Measurements from ENCODE around the gene UBE3D.
"Not testable (repeated sequence)": the region's sequence is repeated elsewhere in the genome, so short reads cannot be mapped to it uniquely, and the experiment has no call there.

The UBE3D gene

GRCh38 chr6:82951389-82951788 lies 114.3 kb downstream of the UBE3D start:
- H3K27me3 ChIP-seq (ENCODE audit: control insufficient read depth, insufficient read depth, low read length): no peaks in the 10 kb centered on the region
- no peak overlapping the region for H3K9ac ChIP-seq (ENCODE audit: low read length)
- no peak overlapping the region for H3K27ac ChIP-seq (ENCODE audit: low read length)
- H3K4me1 ChIP-seq (ENCODE audit: control insufficient read depth, low read depth, low read length): no peaks in the 10 kb centered on the region
- H3K36me3 ChIP-seq (ENCODE audit: control insufficient read depth, low read depth, low read length): peaks cover 6% of the 10 kb centered on the region
- H3K4me3 ChIP-seq (ENCODE audit: low read length): no peak overlapping the region
- H3K9me3 ChIP-seq (ENCODE audit: control insufficient read depth, low read depth, low read length): no peaks in the 10 kb centered on the region

DNA sequence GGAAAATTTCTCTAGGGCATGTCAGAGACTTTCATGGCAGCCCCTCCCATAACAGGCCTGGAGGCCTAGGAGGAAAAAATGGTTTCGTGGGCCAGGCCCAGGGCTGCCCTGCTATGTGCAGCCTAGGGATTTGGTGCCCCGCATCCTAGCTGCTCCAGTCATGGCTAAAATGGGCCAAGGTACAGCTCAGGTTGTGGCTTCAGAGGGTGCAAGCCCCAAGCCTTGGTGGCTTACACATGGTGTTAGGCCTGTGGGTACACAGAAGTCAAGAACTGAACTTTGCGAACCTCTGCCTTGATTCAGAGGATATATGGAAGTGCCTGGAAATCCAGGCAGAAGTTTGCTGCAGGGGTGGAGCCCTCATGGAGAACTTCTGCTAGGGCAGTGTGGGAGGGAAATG lies 134.7 kb downstream of the UBE3D start:
- not testable (repeated sequence) for H3K4me3 ChIP-seq (ENCODE audit: low read length); H3K27ac ChIP-seq (ENCODE audit: low read length); H3K36me3 ChIP-seq (ENCODE audit: control insufficient read depth, low read depth, low read length); H3K4me1 ChIP-seq (ENCODE audit: control insufficient read depth, low read depth, low read length); H3K9ac ChIP-seq (ENCODE audit: low read length); H3K27me3 ChIP-seq (ENCODE audit: control insufficient read depth, insufficient read depth, low read length)
- peaks cover 28% of the 10 kb centered on the region for H3K9me3 ChIP-seq (ENCODE audit: control insufficient read depth, low read depth, low read length)

DNA sequence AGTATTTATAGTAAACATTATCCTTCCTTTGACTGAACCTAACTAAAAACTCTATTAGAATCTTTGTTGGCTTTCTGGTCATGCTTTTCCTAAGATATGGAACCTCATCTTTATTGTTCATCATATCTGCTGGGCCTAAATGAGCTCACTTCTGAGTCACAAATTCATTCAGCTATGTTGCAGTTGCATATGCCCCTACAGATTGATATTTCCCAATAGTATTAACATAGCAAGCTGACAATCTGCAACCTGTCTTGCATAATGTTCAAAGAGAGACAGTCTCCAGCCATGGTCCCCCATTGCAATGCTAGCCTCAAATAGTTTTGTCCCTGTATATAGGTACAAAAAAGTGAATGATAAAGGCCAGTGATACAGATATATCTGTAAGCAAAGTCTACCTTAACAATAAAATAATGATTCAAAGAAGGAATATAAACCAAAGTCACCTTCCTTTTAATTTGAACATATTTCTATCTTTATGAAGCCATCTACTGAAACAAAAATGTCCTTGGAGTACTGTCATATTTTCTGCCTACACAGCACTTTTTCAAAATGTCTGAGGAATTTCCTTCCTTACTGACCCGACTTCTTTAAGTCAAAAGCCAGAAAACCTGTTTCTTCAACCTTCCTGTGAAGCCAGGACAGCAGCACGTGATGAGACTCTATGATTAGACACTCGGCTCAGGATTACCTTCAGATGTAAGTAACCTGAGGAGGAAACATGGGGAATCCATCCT lies 140.7 kb downstream of the UBE3D start:
- Histone ChIP-seq H3K9me3 (ENCODE audit: control insufficient read depth, low read depth, low read length) (no peaks in the 10 kb centered on the region), H3K36me3 (ENCODE audit: control insufficient read depth, low read depth, low read length) (no peaks in the 10 kb centered on the region), H3K4me1 (ENCODE audit: control insufficient read depth, low read depth, low read length) (no peaks in the 10 kb centered on the region), H3K27me3 (ENCODE audit: control insufficient read depth, insufficient read depth, low read length) (no peaks in the 10 kb centered on the region), H3K4me3 (ENCODE audit: low read length) (no peak overlapping the region), H3K27ac (ENCODE audit: low read length) (no peak overlapping the region), H3K9ac (ENCODE audit: low read length) (no peak overlapping the region)

GRCh38 chr6:82921258-82921657 lies 144.4 kb downstream of the UBE3D start:
- Histone ChIP-seq H3K27me3 (ENCODE audit: control insufficient read depth, insufficient read depth, low read length) (no peaks in the 10 kb centered on the region), H3K27ac (ENCODE audit: low read length) (no peak overlapping the region), H3K4me3 (ENCODE audit: low read length) (no peak overlapping the region), H3K9ac (ENCODE audit: low read length) (no peak overlapping the region), H3K9me3 (ENCODE audit: control insufficient read depth, low read depth, low read length) (no peaks in the 10 kb centered on the region), H3K36me3 (ENCODE audit: control insufficient read depth, low read depth, low read length) (no peaks in the 10 kb centered on the region), H3K4me1 (ENCODE audit: control insufficient read depth, low read depth, low read length) (no peaks in the 10 kb centered on the region)

DNA sequence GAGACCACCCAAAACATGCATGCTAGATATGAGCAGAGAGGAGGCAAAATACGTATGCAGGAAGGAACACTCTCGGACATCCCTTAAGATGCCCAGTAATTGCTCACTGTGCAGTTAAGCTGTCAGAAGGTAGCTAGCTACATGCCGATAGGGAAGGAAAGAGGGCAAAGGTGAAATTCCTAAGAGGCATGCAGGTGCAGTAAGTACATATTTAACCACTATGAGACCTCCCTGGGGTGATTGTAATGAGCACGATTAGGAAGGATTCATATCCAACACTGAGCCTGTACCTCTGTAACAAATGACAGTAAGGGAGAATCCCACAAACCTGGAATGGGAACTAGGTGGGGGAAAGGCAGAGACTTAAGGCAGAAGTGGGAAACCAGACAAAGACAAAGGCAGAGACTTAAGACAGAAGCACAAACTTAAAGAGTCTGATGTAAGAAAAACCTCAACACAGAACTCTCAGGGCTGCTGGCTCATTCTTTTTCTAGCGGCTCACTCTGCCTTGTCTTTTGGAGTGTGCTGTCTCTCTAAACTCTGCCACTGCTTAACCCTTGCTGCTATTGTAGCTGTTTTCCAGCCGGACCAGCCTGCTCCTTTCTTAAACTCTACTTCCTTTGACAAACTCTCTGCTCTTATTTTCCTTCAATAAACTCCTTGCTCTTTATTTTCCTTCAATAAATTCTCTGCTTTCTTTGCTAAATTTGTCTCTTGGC lies 148.1 kb downstream of the UBE3D start:
- no peak overlapping the region for H3K27ac ChIP-seq (ENCODE audit: low read length)
- no peaks in the 10 kb centered on the region for H3K9me3 ChIP-seq (ENCODE audit: control insufficient read depth, low read depth, low read length)
- H3K36me3 ChIP-seq (ENCODE audit: control insufficient read depth, low read depth, low read length): no peaks in the 10 kb centered on the region
- H3K27me3 ChIP-seq (ENCODE audit: control insufficient read depth, insufficient read depth, low read length): no peaks in the 10 kb centered on the region
- no peaks in the 10 kb centered on the region for H3K4me1 ChIP-seq (ENCODE audit: control insufficient read depth, low read depth, low read length)
- no peak overlapping the region for H3K4me3 ChIP-seq (ENCODE audit: low read length)
- no peak overlapping the region for H3K9ac ChIP-seq (ENCODE audit: low read length)

GRCh38 chr6:82915666-82916065 lies 150.0 kb downstream of the UBE3D start:
- Histone ChIP-seq H3K36me3 (ENCODE audit: control insufficient read depth, low read depth, low read length) (no peaks in the 10 kb centered on the region), H3K9me3 (ENCODE audit: control insufficient read depth, low read depth, low read length) (no peaks in the 10 kb centered on the region), H3K27ac (ENCODE audit: low read length) (no peak overlapping the region), H3K9ac (ENCODE audit: low read length) (no peak overlapping the region), H3K27me3 (ENCODE audit: control insufficient read depth, insufficient read depth, low read length) (no peaks in the 10 kb centered on the region), H3K4me1 (ENCODE audit: control insufficient read depth, low read depth, low read length) (no peaks in the 10 kb centered on the region), H3K4me3 (ENCODE audit: low read length) (no peak overlapping the region)

DNA sequence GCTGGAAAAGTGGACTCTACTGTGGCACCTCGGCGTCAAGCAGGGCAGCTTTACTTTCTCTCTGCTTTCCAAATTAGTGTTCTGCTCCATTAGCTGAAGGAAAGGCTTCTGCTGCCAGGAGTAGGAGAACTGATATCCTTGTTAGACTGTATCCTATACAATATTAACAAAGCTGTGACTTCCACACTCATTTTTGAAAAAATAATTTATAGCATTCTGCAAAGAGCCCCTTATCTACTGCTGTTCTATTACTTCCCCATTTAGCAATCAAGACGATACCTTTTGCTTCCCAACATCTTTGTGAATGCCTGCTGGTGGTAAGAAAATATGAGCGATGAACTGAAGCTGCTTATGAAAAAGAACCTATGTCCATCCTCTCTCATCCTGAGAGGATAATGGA lies 151.1 kb downstream of the UBE3D start:
- no peaks in the 10 kb centered on the region for H3K36me3 ChIP-seq (ENCODE audit: control insufficient read depth, low read depth, low read length)
- no peaks in the 10 kb centered on the region for H3K27me3 ChIP-seq (ENCODE audit: control insufficient read depth, insufficient read depth, low read length)
- no peak overlapping the region for H3K9ac ChIP-seq (ENCODE audit: low read length)
- H3K27ac ChIP-seq (ENCODE audit: low read length): no peak overlapping the region
- H3K4me1 ChIP-seq (ENCODE audit: control insufficient read depth, low read depth, low read length): no peaks in the 10 kb centered on the region
- H3K9me3 ChIP-seq (ENCODE audit: control insufficient read depth, low read depth, low read length): no peaks in the 10 kb centered on the region
- no peak overlapping the region for H3K4me3 ChIP-seq (ENCODE audit: low read length)

DNA sequence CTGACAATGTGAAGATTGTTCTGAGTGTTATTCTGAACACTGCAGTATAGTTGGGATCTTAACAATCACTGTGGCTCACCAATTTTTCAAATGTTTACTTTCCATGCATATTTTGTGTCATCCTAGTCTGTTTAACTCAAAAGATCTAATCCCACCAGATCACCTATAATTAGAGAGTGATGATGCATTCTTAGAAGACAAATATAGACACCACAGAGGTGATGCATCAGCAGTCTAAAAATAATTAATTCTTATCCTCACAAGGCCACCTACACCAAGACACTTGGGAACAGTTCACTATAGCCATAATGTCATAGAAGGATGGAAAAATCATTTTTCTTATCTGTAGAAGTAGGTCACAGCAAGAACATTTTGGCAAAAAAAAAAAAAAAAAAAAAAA lies 154.8 kb downstream of the UBE3D start:
- H3K36me3 ChIP-seq (ENCODE audit: control insufficient read depth, low read depth, low read length): no peaks in the 10 kb centered on the region
- H3K27me3 ChIP-seq (ENCODE audit: control insufficient read depth, insufficient read depth, low read length): no peaks in the 10 kb centered on the region
- H3K9me3 ChIP-seq (ENCODE audit: control insufficient read depth, low read depth, low read length): no peaks in the 10 kb centered on the region
- no peak overlapping the region for H3K27ac ChIP-seq (ENCODE audit: low read length)
- no peaks in the 10 kb centered on the region for H3K4me1 ChIP-seq (ENCODE audit: control insufficient read depth, low read depth, low read length)
- H3K9ac ChIP-seq (ENCODE audit: low read length): no peak overlapping the region
- no peak overlapping the region for H3K4me3 ChIP-seq (ENCODE audit: low read length)

- no peaks in the 10 kb centered on the region for H3K36me3 ChIP-seq (ENCODE audit: control insufficient read depth, low read depth, low read length)
- H3K9ac ChIP-seq (ENCODE audit: low read length): no peak overlapping the region
- H3K27ac ChIP-seq (ENCODE audit: low read length): no peak overlapping the region
- H3K9me3 ChIP-seq (ENCODE audit: control insufficient read depth, low read depth, low read length): no peaks in the 10 kb centered on the region
- no peaks in the 10 kb centered on the region for H3K4me1 ChIP-seq (ENCODE audit: control insufficient read depth, low read depth, low read length)
- H3K27me3 ChIP-seq (ENCODE audit: control insufficient read depth, insufficient read depth, low read length): no peaks in the 10 kb centered on the region
- no peak overlapping the region for H3K4me3 ChIP-seq (ENCODE audit: low read length)
Measured at GRCh38 chr6:82910395-82910794, 155.2 kb downstream of the UBE3D start.

DNA sequence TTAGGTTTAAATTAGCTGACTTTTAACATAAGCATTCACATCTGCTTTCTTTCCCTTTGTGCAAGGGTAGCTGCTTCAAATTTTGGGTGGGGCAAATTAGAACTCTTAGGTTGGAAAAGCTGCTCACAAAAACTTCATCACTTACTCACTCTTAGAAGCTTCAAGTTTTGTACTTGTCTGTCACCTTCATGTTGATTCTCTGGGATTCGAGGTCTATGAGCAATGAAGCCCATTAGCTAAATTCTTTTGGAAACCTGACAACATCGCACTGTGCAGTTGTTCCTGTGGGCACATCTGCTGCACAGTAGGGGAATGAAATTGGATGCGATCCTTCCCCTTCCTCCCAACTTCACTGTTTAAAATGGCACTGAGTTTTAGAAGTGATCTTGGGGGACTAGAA lies 156.1 kb downstream of the UBE3D start:
- Histone ChIP-seq H3K4me3 (ENCODE audit: low read length) (no peak overlapping the region), H3K27me3 (ENCODE audit: control insufficient read depth, insufficient read depth, low read length) (no peaks in the 10 kb centered on the region), H3K9me3 (ENCODE audit: control insufficient read depth, low read depth, low read length) (no peaks in the 10 kb centered on the region), H3K9ac (ENCODE audit: low read length) (no peak overlapping the region), H3K27ac (ENCODE audit: low read length) (no peak overlapping the region), H3K36me3 (ENCODE audit: control insufficient read depth, low read depth, low read length) (no peaks in the 10 kb centered on the region), H3K4me1 (ENCODE audit: control insufficient read depth, low read depth, low read length) (no peaks in the 10 kb centered on the region)

GRCh38 chr6:82908661-82909060 lies 157.0 kb downstream of the UBE3D start:
- Histone ChIP-seq H3K9ac (ENCODE audit: low read length) (no peak overlapping the region), H3K36me3 (ENCODE audit: control insufficient read depth, low read depth, low read length) (no peaks in the 10 kb centered on the region), H3K27me3 (ENCODE audit: control insufficient read depth, insufficient read depth, low read length) (no peaks in the 10 kb centered on the region), H3K4me1 (ENCODE audit: control insufficient read depth, low read depth, low read length) (no peaks in the 10 kb centered on the region), H3K27ac (ENCODE audit: low read length) (no peak overlapping the region), H3K9me3 (ENCODE audit: control insufficient read depth, low read depth, low read length) (no peaks in the 10 kb centered on the region), H3K4me3 (ENCODE audit: low read length) (no peak overlapping the region)

GRCh38 chr6:82906951-82907350 lies 158.7 kb downstream of the UBE3D start:
- Histone ChIP-seq H3K4me3 (ENCODE audit: low read length) (no peak overlapping the region), H3K9ac (ENCODE audit: low read length) (no peak overlapping the region), H3K36me3 (ENCODE audit: control insufficient read depth, low read depth, low read length) (no peaks in the 10 kb centered on the region), H3K27ac (ENCODE audit: low read length) (no peak overlapping the region), H3K4me1 (ENCODE audit: control insufficient read depth, low read depth, low read length) (no peaks in the 10 kb centered on the region), H3K9me3 (ENCODE audit: control insufficient read depth, low read depth, low read length) (no peaks in the 10 kb centered on the region), H3K27me3 (ENCODE audit: control insufficient read depth, insufficient read depth, low read length) (no peaks in the 10 kb centered on the region)

Measured in iPS-18a (cell line).